IMR-90 (cell line): ENCODE data around the gene GRIA4. TPM values are rescaled to one million over a fixed set of nuclear protein-coding genes. Genes with fewer than 3 reads are reported as not detected.

Experiments used
- ATAC-seq: fragments of 200-7000 bp; cut with Tn5 transposase; 2 replicates; pipeline ENCODE4 v1.9.1; 2020; ENCODE audit warnings: low read depth, mild to moderate bottlenecking, moderate library complexity
- BruUV-seq: library from RNA; stranded (reverse); fragments of 400-500 nt; replicated peaks from 2 replicates; lab custom pipeline; 2021; lab: Mats Ljungman, UMichigan
- CTCF ChIA-PET: fragments of 300-600 bp; formaldehyde crosslinking; extraction: SDS; loops from one replicate; lab custom pipeline; 2021; ENCODE audit warnings: antibody characterized with exemption; lab: Yijun Ruan, JAX
- POLR2A ChIA-PET: fragments of 300-600 bp; sonication (Branson Sonifier 250); formaldehyde crosslinking; loops from one replicate; lab custom pipeline; 2022; ENCODE audit warnings: antibody characterized with exemption; ENCODE audit not compliant: unreplicated experiment; lab: Charles Lee
- DNase-seq: peaks from one replicate; pipeline ENCODE4 v3.0.0; 2013
- H2AFZ ChIP-seq: replicated peaks from 2 replicates; pipeline ENCODE3; 2013; ENCODE audit warnings: low read length, mild to moderate bottlenecking; ENCODE audit not compliant: poor library complexity
- H2AK5ac ChIP-seq: 2 replicates; pipeline ENCODE4 v1.6.1; 2013; ENCODE audit warnings: low read depth, low read length, inconsistent platforms
- H2AK9ac ChIP-seq: replicated peaks from 2 replicates; pipeline ENCODE3; 2013; ENCODE audit warnings: mild to moderate bottlenecking, low read depth, low read length, moderate library complexity; ENCODE audit not compliant: poor library complexity
- H2BK120ac ChIP-seq: 2 replicates; pipeline ENCODE4 v1.6.1; 2013; ENCODE audit warnings: low read depth, low read length, inconsistent platforms
- H2BK15ac ChIP-seq: 3 replicates; pipeline ENCODE4 v1.6.1; 2013; ENCODE audit warnings: low read depth, low read length, inconsistent platforms
- H2BK20ac ChIP-seq: 2 replicates; pipeline ENCODE4 v1.6.1; 2013; ENCODE audit warnings: low read depth, mild to moderate bottlenecking, inconsistent platforms, low read length, moderate library complexity
- H2BK5ac ChIP-seq: 2 replicates; pipeline ENCODE4 v1.6.1; 2013; ENCODE audit warnings: mild to moderate bottlenecking, low read depth, low read length, inconsistent platforms; ENCODE audit not compliant: poor library complexity, severe bottlenecking
- H3K14ac ChIP-seq: replicated peaks from 2 replicates; pipeline ENCODE4 v1.6.1; 2013; ENCODE audit warnings: low read depth, low read length, inconsistent platforms
- H3K18ac ChIP-seq: 2 replicates; pipeline ENCODE4 v1.6.1; 2013; ENCODE audit warnings: low read depth, low read length, control low read depth
- H3K23ac ChIP-seq: 2 replicates; pipeline ENCODE4 v1.6.1; 2013; ENCODE audit warnings: low read depth, low read length, inconsistent platforms
- H3K27ac ChIP-seq: 2 replicates; pipeline ENCODE4 v1.5.1; 2013; ENCODE audit warnings: mild to moderate bottlenecking, control low read depth, low read length; ENCODE audit not compliant: insufficient read depth
- H3K27me3 ChIP-seq: 2 replicates; pipeline ENCODE4 v1.6.1; 2013; ENCODE audit warnings: low read length; ENCODE audit not compliant: control insufficient read depth, insufficient read depth
- H3K36me3 ChIP-seq: 2 replicates; pipeline ENCODE4 v1.6.1; 2013; ENCODE audit warnings: low read length, mixed read lengths; ENCODE audit not compliant: control insufficient read depth, insufficient read depth
- H3K4ac ChIP-seq: 2 replicates; pipeline ENCODE4 v1.6.1; 2013; ENCODE audit warnings: low read depth, low read length, inconsistent platforms
- H3K4me1 ChIP-seq: 2 replicates; pipeline ENCODE4 v1.6.1; 2013; ENCODE audit warnings: low read length, mixed read lengths; ENCODE audit not compliant: control insufficient read depth, insufficient read depth
- H3K4me2 ChIP-seq: 2 replicates; pipeline ENCODE4 v1.6.1; 2013; ENCODE audit warnings: low read depth, mild to moderate bottlenecking, control low read depth, low read length, moderate library complexity
- H3K4me3 ChIP-seq: 2 replicates; pipeline ENCODE4 v1.5.1; 2013; ENCODE audit warnings: low read depth, mild to moderate bottlenecking, control low read depth, low read length, moderate library complexity; ENCODE audit not compliant: insufficient read depth
- H3K56ac ChIP-seq: 2 replicates; pipeline ENCODE4 v1.6.1; 2013; ENCODE audit warnings: low read length, inconsistent platforms; ENCODE audit not compliant: insufficient read depth; ENCODE audit errors: extremely low read depth
- H3K79me1 ChIP-seq, 2 experiments: 2 replicates each; pipeline ENCODE4 v1.6.1; 2013; ENCODE audit warnings: low read length in 2 of 2, inconsistent platforms in 1 of 2, low read depth in 1 of 2
- H3K9ac ChIP-seq: 2 replicates; pipeline ENCODE4 v1.6.1; 2013; ENCODE audit warnings: low read depth, low read length, control low read depth
- H3K9me1 ChIP-seq: 2 replicates; pipeline ENCODE4 v1.6.1; 2013; ENCODE audit warnings: low read length, inconsistent platforms; ENCODE audit not compliant: insufficient read depth
- H3K9me3 ChIP-seq: 2 replicates; pipeline ENCODE4 v1.6.1; 2013; ENCODE audit warnings: low read length; ENCODE audit not compliant: control insufficient read depth, insufficient read depth
- H4K20me1 ChIP-seq: 2 replicates; pipeline ENCODE4 v1.6.1; 2013; ENCODE audit warnings: low read length, inconsistent platforms; ENCODE audit not compliant: insufficient read depth
- H4K5ac ChIP-seq: 2 replicates; pipeline ENCODE4 v1.6.1; 2013; ENCODE audit warnings: mild to moderate bottlenecking, low read depth, low read length, control low read depth
- H4K8ac ChIP-seq, 2 experiments: 2 replicates each; pipeline ENCODE4 v1.6.1; 2013; ENCODE audit warnings: low read depth in 2 of 2, low read length in 2 of 2, control low read depth in 1 of 2, inconsistent platforms in 1 of 2
- H4K91ac ChIP-seq: 2 replicates; pipeline ENCODE4 v1.6.1; 2013; ENCODE audit warnings: low read depth, low read length, inconsistent platforms; ENCODE audit not compliant: insufficient read depth
- CTCF ChIP-seq: conservative IDR thresholded peaks from 2 replicates; pipeline ENCODE4 v1.5.1; 2012; ENCODE audit warnings: mild to moderate bottlenecking, low read depth, low read length, improper control_type of control experiment
- POLR2A ChIP-seq: IDR thresholded peaks from 2 replicates; pipeline ENCODE4 v1.6.1; 2012; ENCODE audit warnings: mild to moderate bottlenecking, low read depth, low read length
- WGBS, 2 experiments: methylation state at CpG; one replicate each; pipeline versions ENCODE4 v1.1.5 to v1.1.7; 2013; ENCODE audit warnings: missing lambda C conversion rate in 2 of 2; ENCODE audit not compliant: insufficient read length in 1 of 2; ENCODE audit errors: extremely low coverage in 2 of 2; 5-methylcytosine and 5-hydroxymethylcytosine counted together
- dilution Hi-C: fragments of 300-500 bp; cut with HindIII; formaldehyde crosslinking; loops from one replicate; pipeline ENCODE4 v1.14.3; 2018; ENCODE audit warnings: low sequenced_read_pairs; ENCODE audit not compliant: unreplicated experiment
- in situ Hi-C: fragments of 300-500 bp; cut with MboI; formaldehyde crosslinking; loops from 3 replicates; pipeline ENCODE4 v1.14.3; 2019; ENCODE audit warnings: low sequenced_read_pairs, inconsistent platforms, mixed read lengths
- intact Hi-C: fragments of 100-400 bp; cut with micrococcal nuclease; formaldehyde crosslinking; loops from 2 replicates; pipeline ENCODE4 v1.10.0; 2022
- polyA plus RNA-seq, 3 experiments: library from polyadenylated mRNA; depleted of rRNA; stranded (reverse); fragments of >200 nt; gene quantifications; 2 replicates each; pipeline ENCODE4 v1.2.3, GENCODE V29; 2012; ENCODE audit warnings: low replicate concordance in 1 of 3
- total RNA-seq: library from RNA; depleted of rRNA; stranded (reverse); fragments of >200 nt; gene quantifications from 2 replicates; pipeline ENCODE4 v1.2.3, GENCODE V29; 2012

GRIA4 gene
- total and polyA plus RNA-seq, 2 of the 4 experiments (the other 2 are of a cell fraction), result 0.36 to 1.0 TPM

GRCh38 chr11:105821372-105821771 is 211.5 kb downstream of the GRIA4 start:
- dilution Hi-C loops, result no loop called here

More at GRCh38 chr11:105821372-105821771, 211.5 kb downstream of the GRIA4 start:
- Histone ChIP-seq H2BK20ac (no peak overlapping the region), H3K4ac (no peak overlapping the region), H3K27me3 (no peaks in the 10 kb centered on the region), H4K20me1 (no peaks in the 10 kb centered on the region), H3K36me3 (no peaks in the 10 kb centered on the region), H2AFZ (no peak overlapping the region), H3K9ac (no peak overlapping the region), H3K9me3 (no peaks in the 10 kb centered on the region), H2BK15ac (no peak overlapping the region), H3K27ac (no peak overlapping the region), H2BK5ac (no peak overlapping the region), H3K56ac (no peak overlapping the region), H3K23ac (no peak overlapping the region), H3K14ac (no peak overlapping the region), H3K9me1 (0 out of 2 replicates have a peak, but pooled peaks cover 2% of the 10 kb centered on the region), H3K4me3 (no peak overlapping the region), H4K91ac (no peak overlapping the region), H3K4me2 (no peak overlapping the region), H3K79me1 (no peaks in the 10 kb centered on the region), H3K4me1 (no peaks in the 10 kb centered on the region), H2BK120ac (no peak overlapping the region), H3K18ac (no peak overlapping the region), H2AK9ac (no peak overlapping the region), H4K5ac (no peak overlapping the region), H2AK5ac (no peak overlapping the region), H4K8ac (no peak overlapping the region)
- in situ Hi-C loops (no loop called here), intact Hi-C loops (no loop called here)
- WGBS, 2 experiments, result 20% methylated on average over 1 of the region's 4 CpGs; no CpG with 5 or more reads in 1 of the 2 experiments
- DNase-seq (no peak), ATAC-seq (no peak)
- ChIA-PET CTCF (no interaction called here), POLR2A (no interaction called here)
- TF ChIP-seq POLR2A (no peak), CTCF (no peak)
- BruUV-seq, result no TSS peak
